Vagina (tissue), 2 donors: ENCODE measurements around the gene ELMO3.

Experiments used
- POLR2A ChIP-seq, 2 donors: fragments of 450-650 bp; IDR thresholded peaks; one replicate each; pipeline ENCODE4 v1.6.1; 2017; ENCODE audit warnings: antibody characterized with exemption in 2 of 2, mild to moderate bottlenecking in 2 of 2, moderate library complexity in 2 of 2
- POLR2AphosphoS5 ChIP-seq, 2 donors: sonication (generic); formaldehyde crosslinking; IDR thresholded peaks; one replicate each; pipeline ENCODE4 v1.9.0; 2017; ENCODE audit warnings: antibody characterized with exemption in 2 of 2, mild to moderate bottlenecking in 2 of 2, low read depth in 1 of 2; ENCODE audit not compliant: insufficient read depth in 1 of 2
- TF ChIP-seq, protein P1 (sequence below), 3 experiments: fragments of 450-650 bp in 2 of 3; fragments of 200-600 bp in 1 of 3; sonication (generic) in 1 of 3; IDR thresholded peaks; one replicate each; pipeline ENCODE4 v1.5.1; 2017 to 2019; ENCODE audit warnings: antibody characterized with exemption in 3 of 3, mild to moderate bottlenecking in 2 of 3, moderate library complexity in 2 of 3

- TF ChIP-seq, protein P1, sequence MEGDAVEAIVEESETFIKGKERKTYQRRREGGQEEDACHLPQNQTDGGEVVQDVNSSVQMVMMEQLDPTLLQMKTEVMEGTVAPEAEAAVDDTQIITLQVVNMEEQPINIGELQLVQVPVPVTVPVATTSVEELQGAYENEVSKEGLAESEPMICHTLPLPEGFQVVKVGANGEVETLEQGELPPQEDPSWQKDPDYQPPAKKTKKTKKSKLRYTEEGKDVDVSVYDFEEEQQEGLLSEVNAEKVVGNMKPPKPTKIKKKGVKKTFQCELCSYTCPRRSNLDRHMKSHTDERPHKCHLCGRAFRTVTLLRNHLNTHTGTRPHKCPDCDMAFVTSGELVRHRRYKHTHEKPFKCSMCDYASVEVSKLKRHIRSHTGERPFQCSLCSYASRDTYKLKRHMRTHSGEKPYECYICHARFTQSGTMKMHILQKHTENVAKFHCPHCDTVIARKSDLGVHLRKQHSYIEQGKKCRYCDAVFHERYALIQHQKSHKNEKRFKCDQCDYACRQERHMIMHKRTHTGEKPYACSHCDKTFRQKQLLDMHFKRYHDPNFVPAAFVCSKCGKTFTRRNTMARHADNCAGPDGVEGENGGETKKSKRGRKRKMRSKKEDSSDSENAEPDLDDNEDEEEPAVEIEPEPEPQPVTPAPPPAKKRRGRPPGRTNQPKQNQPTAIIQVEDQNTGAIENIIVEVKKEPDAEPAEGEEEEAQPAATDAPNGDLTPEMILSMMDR (IDR thresholded peaks at IDR 0.05), result no peak
- TF ChIP-seq POLR2A (IDR thresholded peaks at IDR 0.05) (no peak), POLR2AphosphoS5 (IDR thresholded peaks at IDR 0.05; ENCODE audit: insufficient read depth in 1 of 2, low read depth in 1 of 2) (no peak)
Observed at GRCh38 chr16:67245674-67246080, 46.7 kb downstream of the ELMO3 start.
